B cell (primary cell): ENCODE data around the gene SART1. TPM values are rescaled to one million over a fixed set of nuclear protein-coding genes. Genes with fewer than 3 reads are reported as not detected.

ENCODE experiments used
- ATAC-seq: fragments of 200-7000 bp; cut with Tn5 transposase; one replicate; pipeline ENCODE4 v1.10.0; 2021; ENCODE audit warnings: low read depth, mild to moderate bottlenecking, moderate number of reproducible peaks, moderate library complexity
- CTCF ChIA-PET: fragments of 350-600 bp; sonication (Branson Sonifier 250); formaldehyde crosslinking; loops from one replicate; lab custom pipeline; 2021; ENCODE audit warnings: antibody characterized with exemption, inconsistent platforms; lab: Charles Lee
- POLR2A ChIA-PET: fragments of 350-600 bp; sonication (Branson Sonifier 250); formaldehyde crosslinking; loops from one replicate; lab custom pipeline; 2021; ENCODE audit warnings: antibody characterized with exemption; lab: Charles Lee
- DNase-seq: peaks from one replicate; pipeline ENCODE4 v3.0.0; 2013
- H2AFZ ChIP-seq: 2 replicates; pipeline ENCODE4 v1.6.1; 2012; ENCODE audit warnings: mild to moderate bottlenecking, low read depth, low read length; ENCODE audit not compliant: insufficient read depth, poor library complexity, severe bottlenecking
- H3K27ac ChIP-seq, 2 donors: 1 replicate in 1 of 2; 2 replicates in 1 of 2; pipeline ENCODE4 v1.5.1; 2012 to 2013; ENCODE audit warnings: low read length in 2 of 2, mild to moderate bottlenecking in 2 of 2, moderate library complexity in 1 of 2
- H3K27me3 ChIP-seq, 4 experiments: fragments of 200-600 bp in 1 of 4; sonication (generic) in 1 of 4; replicated peaks in 1 of 4; 1 replicate in 2 of 4; 2 replicates in 2 of 4; pipeline versions ENCODE4 v1.6.1 to v1.7.0; 2013 to 2016; ENCODE audit warnings: low read length in 3 of 4, mild to moderate bottlenecking in 2 of 4, mixed read lengths in 1 of 4, moderate library complexity in 1 of 4; ENCODE audit not compliant: insufficient read depth in 4 of 4, control insufficient read depth in 3 of 4; ENCODE audit errors: control extremely low read depth in 1 of 4
- H3K36me3 ChIP-seq, 2 experiments: replicated peaks in 1 of 2; 1 replicate in 1 of 2; 2 replicates in 1 of 2; pipeline versions ENCODE4 v1.6.1 to v1.7.1; 2013; ENCODE audit warnings: low read length in 1 of 2; ENCODE audit not compliant: insufficient read depth in 2 of 2, control insufficient read depth in 1 of 2; ENCODE audit errors: control extremely low read depth in 1 of 2, extremely low read depth in 1 of 2
- H3K4me1 ChIP-seq, 2 donors: fragments of 200-600 bp in 1 of 2; sonication (generic) in 1 of 2; 1 replicate in 1 of 2; 2 replicates in 1 of 2; pipeline versions ENCODE4 v1.5.1 to v1.6.1; 2013 to 2017; ENCODE audit warnings: low read length in 2 of 2; ENCODE audit not compliant: control insufficient read depth in 2 of 2, insufficient read depth in 2 of 2
- H3K4me2 ChIP-seq: replicated peaks from 2 replicates; pipeline ENCODE3; 2012; ENCODE audit warnings: mild to moderate bottlenecking, low read depth, low read length; ENCODE audit not compliant: poor library complexity, severe bottlenecking
- H3K4me3 ChIP-seq, 5 experiments: fragments of 200-600 bp in 1 of 5; sonication (generic) in 1 of 5; 1 replicate in 3 of 5; 2 replicates in 2 of 5; pipeline versions ENCODE4 v1.5.1 to v1.7.0; 2011 to 2016; ENCODE audit warnings: low read length in 4 of 5, mild to moderate bottlenecking in 4 of 5, low read depth in 2 of 5, control low read depth in 1 of 5, moderate library complexity in 1 of 5; ENCODE audit not compliant: insufficient read depth in 1 of 5; ENCODE audit errors: control extremely low read depth in 1 of 5, extremely low read depth in 1 of 5
- H3K79me2 ChIP-seq: fragments of 200-600 bp; sonication (generic); one replicate; pipeline ENCODE4 v1.6.0; 2016; ENCODE audit warnings: low read length; ENCODE audit not compliant: control insufficient read depth, insufficient read depth
- H3K9ac ChIP-seq: fragments of 200-600 bp; sonication (generic); 2 replicates; pipeline ENCODE4 v1.6.1; 2017; ENCODE audit warnings: mild to moderate bottlenecking, low read length, moderate library complexity
- H3K9me3 ChIP-seq, 3 donors: one replicate each; pipeline versions ENCODE4 v1.6.1 to v1.7.1; 2013; ENCODE audit warnings: low read length in 2 of 3; ENCODE audit not compliant: control insufficient read depth in 2 of 3, insufficient read depth in 1 of 3; ENCODE audit errors: control extremely low read depth in 1 of 3
- H4K20me1 ChIP-seq: 2 replicates; pipeline ENCODE4 v1.6.0; 2012; ENCODE audit warnings: mild to moderate bottlenecking, low read length; ENCODE audit not compliant: insufficient read depth, control insufficient read depth, poor library complexity, severe bottlenecking
- H3K27ac Mint-ChIP-seq: one replicate; pipeline ENCODE4 v1.8.0; 2021; ENCODE audit warnings: mixed read lengths
- H3K27me3 Mint-ChIP-seq: one replicate; pipeline ENCODE4 v1.8.0; 2021; ENCODE audit warnings: mixed read lengths
- H3K4me1 Mint-ChIP-seq: one replicate; pipeline ENCODE4 v1.8.0; 2021; ENCODE audit warnings: mixed read lengths
- H3K4me3 Mint-ChIP-seq: one replicate; pipeline ENCODE4 v1.8.0; 2021; ENCODE audit warnings: mixed read lengths
- H3K9me3 Mint-ChIP-seq: one replicate; pipeline ENCODE4 v1.8.0; 2022; ENCODE audit warnings: mixed read lengths; ENCODE audit not compliant: insufficient read depth
- EZH2 ChIP-seq: IDR thresholded peaks from 2 replicates; pipeline ENCODE4 v1.6.1; 2012; ENCODE audit warnings: borderline replicate concordance, low read depth, mild to moderate bottlenecking, moderate library complexity, low read length; ENCODE audit not compliant: insufficient read depth, poor library complexity, severe bottlenecking
- WGBS: methylation state at CpG from one replicate; pipeline ENCODE4 v1.1.5; 2013; ENCODE audit warnings: missing lambda C conversion rate; ENCODE audit not compliant: insufficient coverage; 5-methylcytosine and 5-hydroxymethylcytosine counted together
- intact Hi-C: fragments of 100-400 bp; cut with micrococcal nuclease; formaldehyde crosslinking; loops from one replicate; pipeline ENCODE4 v1.10.0; 2022
- polyA plus RNA-seq: library from polyadenylated mRNA; depleted of rRNA; stranded (reverse); fragments of >200 nt; gene quantifications from 2 replicates; pipeline ENCODE4 v1.2.3, GENCODE V29; 2012
- total RNA-seq, 2 donors: library from RNA; stranded (reverse); fragments of 120-200 nt in 1 of 2; gene quantifications; 1 replicate in 1 of 2; 2 replicates in 1 of 2; pipeline versions ENCODE4 v1.2.3 to v1.2.4, GENCODE V29; 2013 to 2022
- TF ChIP-seq, protein P1 (sequence below): fragments of 200-600 bp; IDR thresholded peaks from one replicate; pipeline ENCODE4 v1.8.0; 2022; ENCODE audit warnings: antibody characterized with exemption, mild to moderate bottlenecking

Gene SART1
- total and polyA plus RNA-seq, 2 donors (not counting 1 experiment from before 2014, with no cell fraction given) = 74.5 to 102 TPM

DNA sequence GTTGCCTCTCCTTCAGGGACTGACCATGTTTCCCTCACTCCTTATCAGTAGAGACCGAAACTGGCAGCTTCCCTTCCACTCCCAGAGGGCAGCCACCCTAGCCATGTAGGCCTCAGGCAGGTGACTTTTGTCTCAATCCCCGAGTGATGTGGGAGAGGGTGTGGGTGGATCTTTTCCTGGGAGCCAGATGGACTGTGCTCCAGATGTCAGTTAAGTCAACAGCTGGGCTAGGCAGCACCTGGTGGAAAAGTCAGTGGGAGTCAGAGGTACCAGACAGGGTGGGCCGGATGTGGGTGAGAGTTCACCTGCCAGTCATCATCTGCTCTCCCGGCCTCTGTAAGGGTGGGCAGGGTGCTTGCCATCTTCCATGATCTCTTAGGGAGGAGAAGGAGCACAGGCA is 42.7 kb downstream of the SART1 start:
- no peak for ATAC-seq
- Histone ChIP-seq H4K20me1 (peaks cover 51% of the 10 kb centered on the region), H3K36me3 (peaks cover 1 to 35% of the 10 kb centered on the region in 2 experiments), H3K27ac (no peak overlapping the region), H3K4me1 (peaks cover 16 to 25% of the 10 kb centered on the region in 2 donors), H3K79me2 (peaks cover 43% of the 10 kb centered on the region), H3K9me3 (no peaks in the 10 kb centered on the region), H3K4me3 (no peak overlapping the region), H3K27me3 (no peaks in the 10 kb centered on the region), H3K9ac (no peak overlapping the region), H3K4me2 (no peak overlapping the region), H2AFZ (no peak overlapping the region)
- intact Hi-C loops = loop anchor here (5.0 kb wide), 1 partner anchor 432 kb away; the partner anchor contains the start of genes FAM89B and ZNRD2
- ChIA-PET POLR2A (no interaction called here), CTCF (interaction anchor here (1.6 kb wide), 1 partner anchor 145 kb away, joined by 4 read pairs; the partner anchor contains the start of gene MUS81)
- DNase-seq = no peak
- Mint-ChIP-seq H3K4me3 (peak overlapping the region; percentile 59), H3K4me1 (peaks cover 34% of the 10 kb centered on the region), H3K27me3 (no peaks in the 10 kb centered on the region), H3K9me3 (no peaks in the 10 kb centered on the region), H3K27ac (peak overlapping the region; percentile 56)
- TF ChIP-seq EZH2 = no peak
- TF ChIP-seq, protein P1, sequence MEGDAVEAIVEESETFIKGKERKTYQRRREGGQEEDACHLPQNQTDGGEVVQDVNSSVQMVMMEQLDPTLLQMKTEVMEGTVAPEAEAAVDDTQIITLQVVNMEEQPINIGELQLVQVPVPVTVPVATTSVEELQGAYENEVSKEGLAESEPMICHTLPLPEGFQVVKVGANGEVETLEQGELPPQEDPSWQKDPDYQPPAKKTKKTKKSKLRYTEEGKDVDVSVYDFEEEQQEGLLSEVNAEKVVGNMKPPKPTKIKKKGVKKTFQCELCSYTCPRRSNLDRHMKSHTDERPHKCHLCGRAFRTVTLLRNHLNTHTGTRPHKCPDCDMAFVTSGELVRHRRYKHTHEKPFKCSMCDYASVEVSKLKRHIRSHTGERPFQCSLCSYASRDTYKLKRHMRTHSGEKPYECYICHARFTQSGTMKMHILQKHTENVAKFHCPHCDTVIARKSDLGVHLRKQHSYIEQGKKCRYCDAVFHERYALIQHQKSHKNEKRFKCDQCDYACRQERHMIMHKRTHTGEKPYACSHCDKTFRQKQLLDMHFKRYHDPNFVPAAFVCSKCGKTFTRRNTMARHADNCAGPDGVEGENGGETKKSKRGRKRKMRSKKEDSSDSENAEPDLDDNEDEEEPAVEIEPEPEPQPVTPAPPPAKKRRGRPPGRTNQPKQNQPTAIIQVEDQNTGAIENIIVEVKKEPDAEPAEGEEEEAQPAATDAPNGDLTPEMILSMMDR = no peak
- WGBS = 84% methylated on average over 2 of the region's 4 CpGs

DNA sequence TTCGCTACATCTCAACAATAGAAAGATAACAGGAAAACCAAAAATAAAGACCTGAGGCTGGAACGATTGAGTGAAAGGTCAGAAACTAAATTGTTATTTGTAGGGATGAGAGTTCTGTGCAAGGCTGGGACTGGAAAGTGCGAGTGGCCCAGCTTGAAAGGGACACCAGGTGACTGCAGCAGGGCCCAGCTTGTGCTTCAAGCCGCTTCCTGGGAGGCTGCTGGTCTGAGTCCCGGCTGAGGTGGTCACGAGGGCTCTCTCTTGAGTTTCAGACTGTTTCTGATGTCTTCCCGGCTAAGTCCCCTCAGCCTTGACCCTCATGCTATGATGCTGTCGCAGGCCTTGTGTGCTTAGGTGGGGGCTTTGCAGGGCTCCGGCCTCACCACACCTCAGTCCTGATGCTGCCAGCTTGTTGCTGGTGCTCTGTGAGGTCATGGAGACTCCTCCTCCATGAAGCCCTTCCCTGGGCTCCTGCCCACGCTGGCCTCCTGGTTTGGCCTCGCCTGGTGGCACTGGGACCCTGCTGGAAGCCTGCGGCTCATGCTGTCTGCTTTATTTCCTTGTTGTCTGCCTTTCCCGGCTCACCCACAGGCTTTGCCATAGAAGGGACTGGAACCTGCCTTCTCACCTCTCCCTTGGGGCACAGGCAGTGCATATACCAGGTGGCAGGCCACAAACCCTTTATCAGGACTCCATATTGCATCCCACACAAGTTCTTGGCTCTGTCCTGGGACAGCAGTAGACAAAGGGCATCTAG is 44.8 kb downstream of the SART1 start:
- H3K9me3 ChIP-seq = no peaks in the 10 kb centered on the region
- peaks cover 8 to 12% of the 10 kb centered on the region in 2 donors for H3K4me1 ChIP-seq
- ChIA-PET POLR2A (no interaction called here), CTCF (no interaction called here)
- Mint-ChIP-seq H3K27ac (no peak overlapping the region), H3K9me3 (no peaks in the 10 kb centered on the region), H3K4me1 (peaks cover 24% of the 10 kb centered on the region), H3K4me3 (no peak overlapping the region), H3K27me3 (peaks cover 6% of the 10 kb centered on the region)
- peaks cover 33% of the 10 kb centered on the region for H4K20me1 ChIP-seq
- no peak overlapping the region for H3K4me3 ChIP-seq
- H3K27ac ChIP-seq = no peak overlapping the region
- H2AFZ ChIP-seq = no peak overlapping the region
- H3K27me3 ChIP-seq = peaks cover 0 to 2% (median 1%) of the 10 kb centered on the region in 4 experiments
- no peak for ATAC-seq
- H3K79me2 ChIP-seq = peaks cover 25% of the 10 kb centered on the region
- intact Hi-C loops = no loop called here
- peak; percentile 15 for DNase-seq
- no peak overlapping the region for H3K9ac ChIP-seq
- no peak for TF ChIP-seq EZH2
- TF ChIP-seq, protein P1 = no peak
- no peak overlapping the region for H3K4me2 ChIP-seq
- peaks cover 0 to 23% of the 10 kb centered on the region in 2 experiments for H3K36me3 ChIP-seq
- WGBS = 90% methylated on average over 12 of the region's 13 CpGs
